Midbrain (tissue), 1 donor: ENCODE data around the gene SUGCT.

ENCODE experiments used
- DNase-seq: peaks from one replicate; lab custom pipeline; 2025; lab: John Stamatoyannopoulos, UW

SUGCT gene

GRCh38 chr7:40329601-40330153, 194.9 kb downstream of the SUGCT start:
- DNase-seq: peak; percentile 46

- no peak for DNase-seq
Measured at GRCh38 chr7:40330408-40330807, 195.6 kb downstream of the SUGCT start.

GRCh38 chr7:40331915-40332314, 197.1 kb downstream of the SUGCT start:
- no peak for DNase-seq

- DNase-seq: no peak
Measured at GRCh38 chr7:40332516-40332915, 197.7 kb downstream of the SUGCT start.

GRCh38 chr7:40341836-40342235, 207.0 kb downstream of the SUGCT start:
- no peak for DNase-seq

GRCh38 chr7:40346554-40346953, 211.7 kb downstream of the SUGCT start:
- DNase-seq: no peak

GRCh38 chr7:40348126-40348728, 213.4 kb downstream of the SUGCT start:
- DNase-seq: no peak

- no peak for DNase-seq
Measured at GRCh38 chr7:40350100-40350499, 215.3 kb downstream of the SUGCT start.

GRCh38 chr7:40354711-40355110, 219.9 kb downstream of the SUGCT start:
- no peak for DNase-seq

- no peak for DNase-seq
Measured at GRCh38 chr7:40356312-40356711, 221.5 kb downstream of the SUGCT start.

GRCh38 chr7:40356871-40357709, 222.3 kb downstream of the SUGCT start:
- no peak for DNase-seq

- DNase-seq: no peak
Measured at GRCh38 chr7:40369641-40370277, 235.0 kb downstream of the SUGCT start.

GRCh38 chr7:40371806-40372440, 237.1 kb downstream of the SUGCT start:
- no peak for DNase-seq

GRCh38 chr7:40374575-40374974, 239.8 kb downstream of the SUGCT start:
- DNase-seq: no peak

GRCh38 chr7:40380111-40380510, 245.3 kb downstream of the SUGCT start:
- no peak for DNase-seq

GRCh38 chr7:40382145-40382544, 247.3 kb downstream of the SUGCT start:
- no peak for DNase-seq

GRCh38 chr7:40393660-40394059, 258.9 kb downstream of the SUGCT start:
- no peak for DNase-seq

- DNase-seq: no peak
Measured at GRCh38 chr7:40394400-40394799, 259.6 kb downstream of the SUGCT start.

GRCh38 chr7:40400525-40400924, 265.7 kb downstream of the SUGCT start:
- DNase-seq: no peak

GRCh38 chr7:40401406-40401805, 266.6 kb downstream of the SUGCT start:
- no peak for DNase-seq

- no peak for DNase-seq
Measured at GRCh38 chr7:40402661-40403060, 267.9 kb downstream of the SUGCT start.
